Esophagus muscularis mucosa (tissue), 4 donors: Measurements from ENCODE around the gene FAAH. TPM values are rescaled to one million over a fixed set of nuclear protein-coding genes. Genes with fewer than 3 reads are reported as not detected.

Experiments
- DNase-seq: peaks from one replicate; pipeline ENCODE4 v3.0.0-alpha.2; 2017; ENCODE audit errors: extremely low spot score
- H3K27ac ChIP-seq, 4 donors: fragments of 200-600 bp; sonication (generic); replicated peaks in 1 of 4; 1 replicate in 3 of 4; 2 replicates in 1 of 4; pipeline ENCODE4 v1.5.1; 2016 to 2019; ENCODE audit warnings: mild to moderate bottlenecking in 1 of 4
- H3K27me3 ChIP-seq, 4 donors: fragments of 200-600 bp; sonication (generic); one replicate each; pipeline versions ENCODE4 v1.5.1 to v1.6.0; 2016 to 2019
- H3K36me3 ChIP-seq, 4 donors: fragments of 200-600 bp; sonication (generic); one replicate each; pipeline ENCODE4 v1.5.1; 2016 to 2019
- H3K4me1 ChIP-seq, 4 donors: fragments of 200-600 bp; sonication (generic); one replicate each; pipeline ENCODE4 v1.5.1; 2016 to 2019
- H3K4me3 ChIP-seq, 4 donors: fragments of 200-600 bp; sonication (generic); 1 replicate in 2 of 4; 2 replicates in 2 of 4; pipeline ENCODE4 v1.5.1; 2016 to 2019; ENCODE audit warnings: mild to moderate bottlenecking in 4 of 4, moderate library complexity in 1 of 4
- H3K9me3 ChIP-seq, 4 donors: fragments of 200-600 bp; sonication (generic); 1 replicate in 3 of 4; 2 replicates in 1 of 4; pipeline ENCODE4 v1.5.1; 2016 to 2019
- EP300 ChIP-seq: sonication (generic); formaldehyde crosslinking; IDR thresholded peaks from one replicate; pipeline ENCODE4 v1.6.1; 2017; ENCODE audit warnings: antibody characterized with exemption
- POLR2A ChIP-seq: fragments of 450-650 bp; IDR thresholded peaks from one replicate; pipeline ENCODE4 v1.6.1; 2017; ENCODE audit warnings: antibody characterized with exemption, moderate library complexity, mild to moderate bottlenecking, low read depth
- POLR2AphosphoS5 ChIP-seq, 2 donors: sonication (generic); formaldehyde crosslinking; IDR thresholded peaks; one replicate each; pipeline ENCODE4 v1.6.1; 2017; ENCODE audit warnings: antibody characterized with exemption in 2 of 2
- WGBS: methylation state at CpG from one replicate; pipeline ENCODE4 v1.1.5; 2018; 5-methylcytosine and 5-hydroxymethylcytosine counted together
- intact Hi-C: fragments of 100-400 bp; cut with DNase I; formaldehyde crosslinking; loops from one replicate; pipeline ENCODE4 v1.15.1; 2023
- total RNA-seq, 4 donors: library from RNA; depleted of rRNA; stranded (reverse); fragments of >200 nt; gene quantifications; one replicate each; pipeline versions ENCODE4 v1.1.0 to v1.2.1, GENCODE V29; 2016
- TF ChIP-seq, protein P1 (sequence below), 3 experiments: fragments of 200-600 bp in 2 of 3; fragments of 450-650 bp in 1 of 3; sonication (generic) in 2 of 3; IDR thresholded peaks; one replicate each; pipeline ENCODE4 v1.5.1; 2017 to 2019; ENCODE audit warnings: antibody characterized with exemption in 3 of 3, mild to moderate bottlenecking in 2 of 3, moderate library complexity in 1 of 3

FAAH gene
- total RNA-seq, 4 donors from 2014 or later = 3.7 to 10.6 (median 8.4) TPM

DNA sequence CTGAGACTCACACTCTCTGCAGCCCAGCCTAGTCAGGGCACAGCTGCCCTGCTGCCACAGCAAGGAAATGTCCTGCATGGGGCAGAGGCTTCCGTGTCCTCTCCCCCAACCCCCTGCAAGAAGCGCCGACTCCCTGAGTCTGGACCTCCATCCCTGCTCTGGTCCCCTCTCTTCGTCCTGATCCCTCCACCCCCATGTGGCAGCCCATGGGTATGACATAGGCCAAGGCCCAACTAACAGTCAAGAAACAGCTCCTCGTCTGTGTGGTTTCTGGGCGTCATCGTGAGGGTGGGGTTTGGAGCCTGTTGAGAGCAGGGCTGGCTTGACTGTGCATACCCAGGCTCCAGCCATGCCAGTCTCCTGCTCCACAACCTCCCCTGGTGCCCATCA is 19.5 kb downstream of the FAAH start:
- H3K36me3 ChIP-seq = peaks cover 0 to 22% (median 10%) of the 10 kb centered on the region in 4 donors
- TF ChIP-seq EP300 = no peak
- no peak for TF ChIP-seq POLR2A
- TF ChIP-seq, protein P1, sequence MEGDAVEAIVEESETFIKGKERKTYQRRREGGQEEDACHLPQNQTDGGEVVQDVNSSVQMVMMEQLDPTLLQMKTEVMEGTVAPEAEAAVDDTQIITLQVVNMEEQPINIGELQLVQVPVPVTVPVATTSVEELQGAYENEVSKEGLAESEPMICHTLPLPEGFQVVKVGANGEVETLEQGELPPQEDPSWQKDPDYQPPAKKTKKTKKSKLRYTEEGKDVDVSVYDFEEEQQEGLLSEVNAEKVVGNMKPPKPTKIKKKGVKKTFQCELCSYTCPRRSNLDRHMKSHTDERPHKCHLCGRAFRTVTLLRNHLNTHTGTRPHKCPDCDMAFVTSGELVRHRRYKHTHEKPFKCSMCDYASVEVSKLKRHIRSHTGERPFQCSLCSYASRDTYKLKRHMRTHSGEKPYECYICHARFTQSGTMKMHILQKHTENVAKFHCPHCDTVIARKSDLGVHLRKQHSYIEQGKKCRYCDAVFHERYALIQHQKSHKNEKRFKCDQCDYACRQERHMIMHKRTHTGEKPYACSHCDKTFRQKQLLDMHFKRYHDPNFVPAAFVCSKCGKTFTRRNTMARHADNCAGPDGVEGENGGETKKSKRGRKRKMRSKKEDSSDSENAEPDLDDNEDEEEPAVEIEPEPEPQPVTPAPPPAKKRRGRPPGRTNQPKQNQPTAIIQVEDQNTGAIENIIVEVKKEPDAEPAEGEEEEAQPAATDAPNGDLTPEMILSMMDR (IDR thresholded peaks at IDR 0.05) = no peak
- no peak for TF ChIP-seq POLR2AphosphoS5 (IDR thresholded peaks at IDR 0.05)
- no peak for DNase-seq
- intact Hi-C loops = no loop called here
- no peaks in the 10 kb centered on the region for H3K27me3 ChIP-seq
- H3K4me1 ChIP-seq = no peaks in the 10 kb centered on the region
- WGBS = 72% methylated on average over 7 of the region's 7 CpGs
- no peak overlapping the region for H3K27ac ChIP-seq
- no peak overlapping the region for H3K4me3 ChIP-seq
- H3K9me3 ChIP-seq = no peaks in the 10 kb centered on the region

DNA sequence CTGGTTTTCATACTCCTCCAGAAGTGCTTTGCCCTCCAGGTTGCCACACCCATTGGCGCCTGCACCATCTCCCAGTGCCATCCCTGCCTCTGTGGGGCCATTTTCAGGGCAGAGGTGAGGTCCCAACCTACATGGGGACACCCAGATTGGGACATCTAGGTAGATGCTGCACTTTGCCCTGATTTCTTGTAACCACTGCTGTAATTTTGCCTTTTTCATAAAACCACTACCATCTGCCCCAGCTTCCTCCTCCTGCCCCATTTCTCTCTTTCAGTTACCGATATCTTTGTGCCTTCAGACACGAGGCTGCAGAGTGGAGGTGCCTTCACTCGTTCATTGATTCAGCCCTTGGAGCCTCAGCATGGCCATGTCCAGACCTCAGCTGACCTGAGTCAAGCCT is 21.4 kb downstream of the FAAH start:
- WGBS = 72% methylated on average over 4 of the region's 4 CpGs
- no peak for TF ChIP-seq POLR2A
- TF ChIP-seq POLR2AphosphoS5 (IDR thresholded peaks at IDR 0.05) = no peak
- no peak for TF ChIP-seq EP300
- TF ChIP-seq, protein P1 (IDR thresholded peaks at IDR 0.05) = no peak
- Histone ChIP-seq H3K4me1 (no peaks in the 10 kb centered on the region), H3K36me3 (peaks cover 0 to 12% (median 5%) of the 10 kb centered on the region in 4 donors), H3K9me3 (no peaks in the 10 kb centered on the region), H3K27ac (no peak overlapping the region), H3K27me3 (no peaks in the 10 kb centered on the region), H3K4me3 (no peak overlapping the region)
- no peak for DNase-seq
- intact Hi-C loops = no loop called here

DNA sequence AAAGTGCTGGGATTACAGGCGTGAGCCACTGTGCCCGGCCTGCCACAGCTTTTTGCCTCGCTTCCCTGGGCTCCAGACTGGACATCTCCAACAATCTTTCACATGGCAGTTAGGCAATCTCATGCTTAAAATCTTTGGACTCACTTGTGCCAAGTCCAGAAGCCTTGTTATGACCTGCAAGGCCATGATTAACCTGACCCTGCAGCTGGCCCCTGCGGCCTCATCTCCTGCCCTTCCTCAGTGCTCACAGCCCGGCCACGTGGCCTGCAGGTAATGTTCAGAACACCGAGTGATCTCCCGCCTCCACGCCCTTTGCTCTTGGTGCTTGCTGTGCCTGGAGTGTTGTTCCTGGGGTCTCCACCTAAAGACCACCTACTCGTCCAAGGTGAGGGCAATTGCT is 24.9 kb downstream of the FAAH start:
- Histone ChIP-seq H3K27ac (no peak overlapping the region), H3K36me3 (peaks cover 0 to 3% (median 0%) of the 10 kb centered on the region in 4 donors), H3K4me3 (no peak overlapping the region), H3K27me3 (peaks cover 0 to 30% (median 7%) of the 10 kb centered on the region in 4 donors), H3K4me1 (no peaks in the 10 kb centered on the region), H3K9me3 (no peaks in the 10 kb centered on the region)
- TF ChIP-seq, protein P1 (IDR thresholded peaks at IDR 0.05) = no peak
- no peak for TF ChIP-seq EP300
- TF ChIP-seq POLR2A = no peak
- TF ChIP-seq POLR2AphosphoS5 (IDR thresholded peaks at IDR 0.05) = no peak
- intact Hi-C loops = no loop called here
- no peak for DNase-seq
- 90% methylated on average over 10 of the region's 10 CpGs for WGBS

DNA sequence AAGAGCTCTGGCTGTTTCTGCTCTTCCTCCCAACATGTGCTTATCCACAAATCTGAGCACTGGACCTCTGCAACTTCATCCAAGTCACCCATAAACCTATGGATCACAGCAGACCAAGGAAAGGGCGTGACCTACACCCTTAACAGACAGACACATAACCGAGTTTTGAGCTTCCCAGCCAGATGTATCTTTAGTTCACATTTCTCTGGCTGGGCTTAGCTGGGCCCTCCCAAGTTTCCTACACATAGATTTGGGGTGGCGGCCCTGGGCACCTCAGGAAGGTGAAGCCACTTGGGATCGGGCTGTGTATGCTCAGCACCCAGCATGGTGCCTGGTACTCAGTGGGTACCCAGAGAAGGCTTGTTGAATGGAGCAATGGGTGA is 26.4 kb downstream of the FAAH start:
- no peak for TF ChIP-seq EP300
- no peak for TF ChIP-seq POLR2A
- TF ChIP-seq, protein P1 (IDR thresholded peaks at IDR 0.05) = no peak
- no peak for TF ChIP-seq POLR2AphosphoS5 (IDR thresholded peaks at IDR 0.05)
- Histone ChIP-seq H3K4me3 (no peak overlapping the region), H3K27me3 (peaks cover 0 to 46% (median 8%) of the 10 kb centered on the region in 4 donors), H3K9me3 (no peaks in the 10 kb centered on the region), H3K4me1 (no peaks in the 10 kb centered on the region), H3K36me3 (no peaks in the 10 kb centered on the region), H3K27ac (no peak overlapping the region)
- DNase-seq = no peak
- 86% methylated on average over 4 of the region's 4 CpGs for WGBS
- intact Hi-C loops = no loop called here

DNA sequence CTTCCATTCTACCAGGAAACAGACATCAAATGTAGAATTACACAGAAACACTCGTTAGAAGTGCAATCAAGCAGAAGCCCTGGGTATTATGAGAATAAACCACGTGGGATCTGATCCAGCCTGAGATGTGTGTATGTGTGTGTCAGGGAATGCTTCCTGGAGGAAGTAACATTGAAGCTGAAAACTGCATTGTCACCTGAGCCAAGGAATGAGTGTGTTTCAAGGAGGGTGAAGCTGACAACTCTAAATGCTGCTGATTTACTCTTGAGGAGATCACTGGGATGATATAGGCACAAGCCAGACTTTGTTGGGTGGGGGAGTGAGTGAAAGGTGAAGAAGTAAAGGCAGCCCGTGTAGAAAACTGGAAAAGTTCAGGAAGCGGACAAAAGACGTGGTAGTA is 27.6 kb downstream of the FAAH start:
- WGBS = 62% methylated on average over 5 of the region's 5 CpGs
- Histone ChIP-seq H3K36me3 (no peaks in the 10 kb centered on the region), H3K27ac (no peak overlapping the region), H3K9me3 (no peaks in the 10 kb centered on the region), H3K4me1 (no peaks in the 10 kb centered on the region), H3K4me3 (no peak overlapping the region), H3K27me3 (peaks cover 0 to 55% (median 8%) of the 10 kb centered on the region in 4 donors)
- intact Hi-C loops = no loop called here
- TF ChIP-seq EP300 (no peak), POLR2AphosphoS5 (IDR thresholded peaks at IDR 0.05) (no peak), POLR2A (no peak)
- TF ChIP-seq, protein P1 (IDR thresholded peaks at IDR 0.05) = no peak
- DNase-seq = no peak
